ENCODE measurements around the gene LIMK1. TPM values are rescaled to one million over a fixed set of nuclear protein-coding genes. Genes with fewer than 3 reads are reported as not detected.
"Not testable (repeated sequence)": the region's sequence is repeated elsewhere in the genome, so short reads cannot be mapped to it uniquely, and the experiment has no call there.

The LIMK1 gene
- total RNA-seq, 4 donors from 2014 or later: 10.4 to 31.0 (median 14.6) TPM

GRCh38 chr7:74042746-74043522 lies 40.7 kb upstream of the LIMK1 start:
- DNase-seq (ENCODE audit: low spot score): no peak
- ATAC-seq (ENCODE audit: low FRiP score): no peak
- no peak for TF ChIP-seq CTCF (IDR thresholded peaks at IDR 0.05)

GRCh38 chr7:74043523-74043951 lies 40.1 kb upstream of the LIMK1 start:
- ATAC-seq (ENCODE audit: low FRiP score) (no peak), DNase-seq (ENCODE audit: low spot score) (no peak)
- TF ChIP-seq CTCF (IDR thresholded peaks at IDR 0.05): no peak

- no peak for TF ChIP-seq CTCF (IDR thresholded peaks at IDR 0.05)
- DNase-seq (ENCODE audit: low spot score): no peak
- ATAC-seq (ENCODE audit: low FRiP score): no peak
Measured at GRCh38 chr7:74044366-74045350, 38.9 kb upstream of the LIMK1 start.

- not testable (repeated sequence) for ATAC-seq (ENCODE audit: low FRiP score); DNase-seq (ENCODE audit: low spot score)
Measured at GRCh38 chr7:74046581-74046980, 37.0 kb upstream of the LIMK1 start.

- TF ChIP-seq CTCF (IDR thresholded peaks at IDR 0.05): no peak
- no peak for DNase-seq (ENCODE audit: low spot score)
Measured at GRCh38 chr7:74047804-74048380, 35.7 kb upstream of the LIMK1 start.

GRCh38 chr7:74048999-74049599 lies 34.5 kb upstream of the LIMK1 start:
- DNase-seq (ENCODE audit: low spot score): no peak
- no peak for ATAC-seq (ENCODE audit: low FRiP score)
- no peak for TF ChIP-seq CTCF (IDR thresholded peaks at IDR 0.05)

More at GRCh38 chr7:74047804-74048380, 35.7 kb upstream of the LIMK1 start:
- no peak for ATAC-seq (ENCODE audit: low FRiP score)
